ENCODE results near the gene NLGN2. TPM values are rescaled to one million over a fixed set of nuclear protein-coding genes. Genes with fewer than 3 reads are reported as not detected.

Gene NLGN2
- total and polyA plus RNA-seq, 2 of the 8 experiments (the other 6 are each of a cell fraction or from before 2014, with no cell fraction given): 21.2 to 62.8 TPM

- TF ChIP-seq CHD7 (IDR thresholded peaks at IDR 0.05; ENCODE audit: insufficient replicate concordance, low read length) (no peak), SP2 (IDR thresholded peaks at IDR 0.05; ENCODE audit: low read length) (no peak), ASH2L (IDR thresholded peaks at IDR 0.05; ENCODE audit: low read length) (no peak), EP300 (IDR thresholded peaks at IDR 0.05; ENCODE audit: borderline replicate concordance in 1 of 2, low read depth in 2 of 2, low read length in 2 of 2) (no peak), CTCF (IDR thresholded peaks at IDR 0.05; ENCODE audit: control extremely low read depth in 1 of 3, insufficient read depth in 1 of 3, low read depth in 1 of 3, low read length in 3 of 3) (no peak), RBBP5 (IDR thresholded peaks at IDR 0.05; ENCODE audit: borderline replicate concordance, low read depth, low read length) (no peak)
- TF ChIP-seq, protein P1, sequence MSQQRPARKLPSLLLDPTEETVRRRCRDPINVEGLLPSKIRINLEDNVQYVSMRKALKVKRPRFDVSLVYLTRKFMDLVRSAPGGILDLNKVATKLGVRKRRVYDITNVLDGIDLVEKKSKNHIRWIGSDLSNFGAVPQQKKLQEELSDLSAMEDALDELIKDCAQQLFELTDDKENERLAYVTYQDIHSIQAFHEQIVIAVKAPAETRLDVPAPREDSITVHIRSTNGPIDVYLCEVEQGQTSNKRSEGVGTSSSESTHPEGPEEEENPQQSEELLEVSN (IDR thresholded peaks at IDR 0.05): no peak
Observed at GRCh38 chr17:7437369-7437863, 29.8 kb downstream of the NLGN2 start (continued).
